Upper lobe of right lung (tissue), 1 donor: ENCODE data around the gene CDK5RAP2. TPM values are rescaled to one million over a fixed set of nuclear protein-coding genes. Genes with fewer than 3 reads are reported as not detected.
"Not testable (repeated sequence)": the region's sequence is repeated elsewhere in the genome, so short reads cannot be mapped to it uniquely, and the experiment has no call there.

Experiments used
- ATAC-seq: fragments of 200-7000 bp; cut with Tn5 transposase; one replicate; pipeline ENCODE4 v1.9.1; 2020; ENCODE audit warnings: mild to moderate bottlenecking, moderate library complexity
- DNase-seq: peaks from one replicate; pipeline ENCODE4 v3.0.0-alpha.2; 2020
- H3K27ac ChIP-seq: fragments of 200-600 bp; one replicate; pipeline ENCODE4 v1.8.0; 2022
- H3K27me3 ChIP-seq: fragments of 200-600 bp; one replicate; pipeline ENCODE4 v1.8.0; 2022; ENCODE audit warnings: mild to moderate bottlenecking
- H3K36me3 ChIP-seq: fragments of 200-600 bp; one replicate; pipeline ENCODE4 v1.8.0; 2022
- H3K4me1 ChIP-seq: fragments of 200-600 bp; one replicate; pipeline ENCODE4 v1.8.0; 2022
- H3K4me3 ChIP-seq: fragments of 200-600 bp; one replicate; pipeline ENCODE4 v1.8.0; 2022; ENCODE audit warnings: mild to moderate bottlenecking
- H3K9me3 ChIP-seq: fragments of 200-600 bp; one replicate; pipeline ENCODE4 v1.8.0; 2022
- intact Hi-C: fragments of 100-400 bp; cut with DNase I; formaldehyde crosslinking; loops from one replicate; pipeline ENCODE4 v1.11.0; 2022
- total RNA-seq: library from RNA; stranded (reverse); fragmentation: NEBNext Ultra II Directional; extraction: Animal tissue kit (Norgen Biotek cat#: 25700); gene quantifications from one replicate; pipeline ENCODE4 v1.2.1, GENCODE V29; 2021
- TF ChIP-seq, protein P1 (sequence below): fragments of 200-600 bp; IDR thresholded peaks from one replicate; pipeline ENCODE4 v1.8.0; 2022; ENCODE audit warnings: antibody characterized with exemption
- donor health status: DM: no; HTN: yes; CAD: no; lungs with severe emphysema.

Gene CDK5RAP2
- total RNA-seq, 1 donor from 2014 or later = 54.2 TPM

DNA sequence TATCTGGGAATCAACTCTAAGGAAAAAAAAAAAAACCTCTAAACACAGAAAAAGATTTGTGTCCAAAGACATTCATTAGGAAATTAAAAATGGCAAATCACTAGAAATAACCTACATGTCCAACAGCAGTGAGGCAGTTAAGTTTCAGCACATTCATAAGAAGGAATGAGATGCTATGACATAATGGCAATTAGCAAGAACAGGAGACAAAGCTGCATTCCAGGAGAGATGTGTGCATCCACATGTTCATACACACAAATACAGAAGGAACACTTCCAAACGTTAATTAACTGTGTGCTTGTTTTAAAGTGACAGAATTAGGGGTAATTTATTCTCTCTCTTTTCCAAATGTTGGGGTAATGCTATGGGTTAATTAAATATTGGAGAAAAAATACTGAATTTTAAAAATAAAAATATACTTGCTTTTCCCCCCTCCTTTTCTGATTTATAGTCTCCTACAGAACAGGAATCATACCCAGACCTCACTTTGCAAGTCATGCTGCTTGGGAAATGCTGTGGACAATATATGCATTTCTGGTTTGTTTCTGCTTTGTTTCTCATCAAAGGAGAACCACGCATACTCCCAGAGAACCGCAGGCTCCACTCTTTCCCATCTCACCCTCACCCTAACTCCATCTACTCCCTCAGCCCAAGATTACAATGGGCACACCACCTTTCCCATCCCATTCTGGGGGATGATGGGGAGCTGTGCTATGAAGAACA is 114.1 kb downstream of the CDK5RAP2 start:
- H3K27ac ChIP-seq = no peak overlapping the region
- intact Hi-C loops = no loop called here
- peaks cover 4% of the 10 kb centered on the region for H3K4me1 ChIP-seq
- H3K27me3 ChIP-seq = no peaks in the 10 kb centered on the region
- H3K9me3 ChIP-seq = no peaks in the 10 kb centered on the region
- peaks cover 43% of the 10 kb centered on the region for H3K36me3 ChIP-seq
- DNase-seq = no peak
- no peak overlapping the region for H3K4me3 ChIP-seq
- ATAC-seq = no peak
- TF ChIP-seq, protein P1, sequence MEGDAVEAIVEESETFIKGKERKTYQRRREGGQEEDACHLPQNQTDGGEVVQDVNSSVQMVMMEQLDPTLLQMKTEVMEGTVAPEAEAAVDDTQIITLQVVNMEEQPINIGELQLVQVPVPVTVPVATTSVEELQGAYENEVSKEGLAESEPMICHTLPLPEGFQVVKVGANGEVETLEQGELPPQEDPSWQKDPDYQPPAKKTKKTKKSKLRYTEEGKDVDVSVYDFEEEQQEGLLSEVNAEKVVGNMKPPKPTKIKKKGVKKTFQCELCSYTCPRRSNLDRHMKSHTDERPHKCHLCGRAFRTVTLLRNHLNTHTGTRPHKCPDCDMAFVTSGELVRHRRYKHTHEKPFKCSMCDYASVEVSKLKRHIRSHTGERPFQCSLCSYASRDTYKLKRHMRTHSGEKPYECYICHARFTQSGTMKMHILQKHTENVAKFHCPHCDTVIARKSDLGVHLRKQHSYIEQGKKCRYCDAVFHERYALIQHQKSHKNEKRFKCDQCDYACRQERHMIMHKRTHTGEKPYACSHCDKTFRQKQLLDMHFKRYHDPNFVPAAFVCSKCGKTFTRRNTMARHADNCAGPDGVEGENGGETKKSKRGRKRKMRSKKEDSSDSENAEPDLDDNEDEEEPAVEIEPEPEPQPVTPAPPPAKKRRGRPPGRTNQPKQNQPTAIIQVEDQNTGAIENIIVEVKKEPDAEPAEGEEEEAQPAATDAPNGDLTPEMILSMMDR = no peak

DNA sequence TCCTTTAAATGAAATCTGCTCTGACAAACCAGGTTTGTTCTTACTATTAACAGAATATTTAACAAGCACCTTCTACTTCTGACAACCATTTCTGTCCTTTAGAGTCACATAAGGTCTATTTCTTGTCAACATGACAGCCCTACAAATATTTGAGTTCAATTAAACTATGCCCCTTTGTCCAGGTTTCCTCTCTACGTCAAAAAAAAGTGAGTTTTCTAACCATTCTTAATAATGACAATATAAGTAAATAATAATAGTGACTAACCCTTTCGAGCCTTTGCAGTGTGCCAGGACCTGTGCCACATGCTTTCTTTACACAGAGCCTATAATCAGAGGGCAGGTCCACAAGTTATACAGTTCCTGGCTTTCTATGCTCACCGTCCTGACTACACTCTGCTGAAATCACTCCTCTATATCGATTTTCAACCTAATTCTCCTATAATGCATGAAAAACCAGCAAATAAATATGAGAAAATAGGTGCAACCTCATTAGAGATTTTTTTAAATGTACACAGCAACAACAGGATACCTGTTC is 115.0 kb downstream of the CDK5RAP2 start:
- Histone ChIP-seq H3K4me1 (peaks cover 4% of the 10 kb centered on the region), H3K27me3 (no peaks in the 10 kb centered on the region), H3K27ac (no peak overlapping the region), H3K9me3 (no peaks in the 10 kb centered on the region), H3K4me3 (no peak overlapping the region), H3K36me3 (peaks cover 34% of the 10 kb centered on the region)
- DNase-seq = no peak
- TF ChIP-seq, protein P1 = no peak
- intact Hi-C loops = no loop called here
- no peak for ATAC-seq

DNA sequence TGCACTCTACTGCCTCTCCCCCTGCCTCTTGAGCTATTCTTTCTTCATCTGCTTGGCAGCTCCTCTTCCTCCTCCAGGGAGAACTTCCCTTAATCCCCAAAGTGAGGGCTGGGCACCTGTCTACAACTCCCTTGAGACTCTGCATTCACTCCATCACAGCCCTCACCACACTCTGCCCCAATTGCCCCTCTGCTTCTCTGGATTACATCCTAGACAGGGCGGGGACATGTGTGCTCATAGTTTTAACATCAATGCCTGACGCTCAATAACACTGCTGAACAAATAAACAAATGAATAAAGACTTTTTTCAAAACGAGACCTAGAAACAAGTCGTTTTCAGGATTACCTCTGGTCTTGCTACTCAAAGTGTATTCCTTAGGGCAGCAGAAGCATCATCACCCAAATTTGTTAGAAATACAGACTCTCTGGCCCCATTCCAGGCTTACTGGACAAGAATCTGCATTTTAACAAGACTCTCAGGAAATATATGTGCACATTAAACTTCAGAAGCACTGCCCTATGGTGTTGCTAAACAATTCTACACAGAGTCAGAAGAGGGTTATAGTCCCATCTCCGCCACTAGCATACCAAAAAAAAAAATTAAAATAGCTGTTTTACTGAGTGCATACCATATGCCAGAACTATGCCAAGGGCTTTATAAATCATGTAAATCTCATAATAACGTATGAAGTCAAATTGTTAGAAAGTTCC is 115.6 kb downstream of the CDK5RAP2 start:
- intact Hi-C loops = no loop called here
- Histone ChIP-seq H3K27me3 (no peaks in the 10 kb centered on the region), H3K9me3 (no peaks in the 10 kb centered on the region), H3K4me1 (peaks cover 4% of the 10 kb centered on the region), H3K4me3 (no peak overlapping the region), H3K27ac (no peak overlapping the region), H3K36me3 (peaks cover 32% of the 10 kb centered on the region)
- ATAC-seq (no peak), DNase-seq (no peak)
- TF ChIP-seq, protein P1 = no peak

DNA sequence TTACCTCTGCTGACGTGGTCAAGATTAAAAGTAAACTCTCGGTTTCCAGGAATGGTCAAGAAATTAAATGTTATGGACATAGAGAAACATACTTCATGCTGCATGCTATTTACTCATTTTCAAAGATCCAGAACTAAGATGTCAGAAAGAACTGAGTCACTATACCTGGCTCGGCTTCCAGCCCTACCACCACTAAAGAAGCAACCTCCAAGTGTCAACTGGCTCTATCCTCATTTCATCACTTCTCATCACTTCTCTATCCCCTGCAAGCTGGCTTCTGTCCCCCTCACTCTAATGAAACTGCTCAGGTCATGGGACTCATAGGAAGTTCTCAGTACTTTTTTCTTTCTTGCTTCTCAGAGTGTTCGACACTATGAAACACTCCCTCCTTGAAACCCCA is 116.2 kb downstream of the CDK5RAP2 start:
- TF ChIP-seq, protein P1 = no peak
- intact Hi-C loops = no loop called here
- H3K36me3 ChIP-seq = peaks cover 31% of the 10 kb centered on the region
- H3K27ac ChIP-seq = no peak overlapping the region
- H3K4me3 ChIP-seq = no peak overlapping the region
- peaks cover 4% of the 10 kb centered on the region for H3K4me1 ChIP-seq
- DNase-seq (no peak), ATAC-seq (peak; percentile 43)
- H3K27me3 ChIP-seq = no peaks in the 10 kb centered on the region
- H3K9me3 ChIP-seq = no peaks in the 10 kb centered on the region

DNA sequence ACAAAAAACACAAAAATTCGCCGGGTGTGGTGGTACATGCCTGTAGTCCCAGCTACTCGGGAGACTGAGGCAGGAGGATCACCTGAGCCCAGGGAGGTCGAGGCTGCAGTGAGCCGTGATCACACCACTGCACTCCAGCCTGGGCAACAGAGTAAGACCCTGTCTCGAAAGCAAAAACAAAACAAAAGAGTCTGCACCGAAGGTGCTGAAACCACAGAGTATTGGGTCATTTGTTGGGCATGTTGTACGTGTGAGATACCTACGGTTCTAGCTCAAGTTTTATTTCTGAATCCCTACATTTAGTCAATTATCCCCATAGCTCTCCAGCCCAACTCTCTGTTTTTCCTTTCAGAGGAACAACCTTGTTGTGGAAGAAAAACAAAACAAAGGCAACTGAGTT is 118.3 kb downstream of the CDK5RAP2 start:
- H3K4me3 ChIP-seq, H3K9me3 ChIP-seq, H3K27ac ChIP-seq, H3K4me1 ChIP-seq, intact Hi-C loops, ATAC-seq, DNase-seq, H3K27me3 ChIP-seq: not testable (repeated sequence)
- H3K36me3 ChIP-seq = peaks cover 32% of the 10 kb centered on the region

DNA sequence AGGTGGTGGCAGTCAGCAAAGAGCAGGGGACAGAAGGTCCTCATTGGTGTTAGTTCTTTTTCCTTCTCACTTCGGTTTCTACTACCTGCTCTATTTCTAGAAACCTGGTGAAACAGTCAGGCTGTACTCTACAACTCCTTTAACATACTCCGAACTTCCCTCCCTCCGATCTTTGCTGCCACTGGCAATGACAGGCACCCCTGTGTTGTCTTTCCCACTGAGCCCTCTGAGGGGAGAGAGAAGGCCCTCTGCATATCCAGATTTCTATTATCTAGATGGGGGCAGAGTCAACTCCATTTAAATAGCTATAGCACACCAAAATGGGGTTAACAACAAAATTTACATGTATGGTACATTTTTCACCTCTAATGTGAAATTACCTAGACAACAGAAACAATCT is 123.7 kb downstream of the CDK5RAP2 start:
- ATAC-seq (no peak), DNase-seq (no peak)
- intact Hi-C loops = no loop called here
- H3K4me1 ChIP-seq = no peaks in the 10 kb centered on the region
- H3K27me3 ChIP-seq = no peaks in the 10 kb centered on the region
- H3K9me3 ChIP-seq = no peaks in the 10 kb centered on the region
- no peak overlapping the region for H3K27ac ChIP-seq
- no peak overlapping the region for H3K4me3 ChIP-seq
- TF ChIP-seq, protein P1 = no peak
- peaks cover 48% of the 10 kb centered on the region for H3K36me3 ChIP-seq
